ENCODE data around the gene ERFL. TPM values are rescaled to one million over a fixed set of nuclear protein-coding genes. Genes with fewer than 3 reads are reported as not detected.
"Not testable (repeated sequence)": the region's sequence is repeated elsewhere in the genome, so short reads cannot be mapped to it uniquely, and the experiment has no call there.

Gene ERFL
- polyA plus RNA-seq, 6 donors from 2014 or later: not detected

GRCh38 chr19:41920882-41921576 is 7.2 kb downstream of the ERFL start:
- ATAC-seq (ENCODE audit: low read depth in 2 of 2): peak; percentile 51 to 57
- Mint-ChIP-seq H3K36me3 (peaks cover 0 to 8% of the 10 kb centered on the region in 2 donors), H3K27me3 (peaks cover 11 to 28% (median 20%) of the 10 kb centered on the region in 3 donors), H3K4me1 (peaks cover 22 to 24% (median 24%) of the 10 kb centered on the region in 3 donors), H3K9me3 (no peaks in the 10 kb centered on the region), H3K4me3 (peak overlapping the region in 7 of 8 donors; percentile 40 to 89 (median 72)), H3K27ac (peak overlapping the region in 4 of 6 donors; percentile 38 to 90 (median 60))
- DNase-seq: no peak

GRCh38 chr19:41919948-41920712 is 8.1 kb downstream of the ERFL start:
- DNase-seq (no peak), ATAC-seq (ENCODE audit: low read depth in 2 of 2) (no peak)
- peaks cover 22 to 24% (median 24%) of the 10 kb centered on the region in 3 donors for H3K4me1 Mint-ChIP-seq

GRCh38 chr19:41918653-41919244 is 9.5 kb downstream of the ERFL start:
- H3K27me3 Mint-ChIP-seq: peaks cover 14 to 28% (median 20%) of the 10 kb centered on the region in 3 donors
- no peak for ATAC-seq (ENCODE audit: low read depth in 2 of 2)
- no peak overlapping the region for H3K27ac Mint-ChIP-seq
- no peaks in the 10 kb centered on the region for H3K9me3 Mint-ChIP-seq
- DNase-seq: no peak
- H3K4me3 Mint-ChIP-seq: no peak overlapping the region
- H3K36me3 Mint-ChIP-seq: peaks cover 0 to 8% of the 10 kb centered on the region in 2 donors
- H3K4me1 Mint-ChIP-seq: peaks cover 29 to 32% (median 31%) of the 10 kb centered on the region in 3 donors

More at GRCh38 chr19:41919948-41920712, 8.1 kb downstream of the ERFL start:
- no peak overlapping the region for H3K4me3 Mint-ChIP-seq
- peaks cover 0 to 8% of the 10 kb centered on the region in 2 donors for H3K36me3 Mint-ChIP-seq
- no peaks in the 10 kb centered on the region for H3K9me3 Mint-ChIP-seq
- H3K27me3 Mint-ChIP-seq: peaks cover 11 to 28% (median 20%) of the 10 kb centered on the region in 3 donors
- no peak overlapping the region for H3K27ac Mint-ChIP-seq

- H3K4me3 Mint-ChIP-seq: no peak overlapping the region
- no peak for DNase-seq
- no peak for ATAC-seq (ENCODE audit: low read depth in 2 of 2)
- H3K9me3 Mint-ChIP-seq: no peaks in the 10 kb centered on the region
- H3K4me1 Mint-ChIP-seq: peaks cover 29 to 33% (median 33%) of the 10 kb centered on the region in 3 donors
- H3K27ac Mint-ChIP-seq: no peak overlapping the region
- H3K36me3 Mint-ChIP-seq: peaks cover 0 to 2% of the 10 kb centered on the region in 2 donors
- peaks cover 10 to 21% (median 15%) of the 10 kb centered on the region in 3 donors for H3K27me3 Mint-ChIP-seq
These were observed 10.2 kb downstream of the ERFL start for GRCh38 chr19:41918095-41918494.

GRCh38 chr19:41917676-41918075 is 10.6 kb downstream of the ERFL start:
- DNase-seq (no peak), ATAC-seq (ENCODE audit: low read depth in 2 of 2) (no peak)
- Mint-ChIP-seq H3K27me3 (peaks cover 8 to 18% (median 13%) of the 10 kb centered on the region in 3 donors), H3K27ac (no peak overlapping the region), H3K36me3 (no peaks in the 10 kb centered on the region), H3K9me3 (no peaks in the 10 kb centered on the region), H3K4me1 (peaks cover 26 to 33% (median 30%) of the 10 kb centered on the region in 3 donors), H3K4me3 (no peak overlapping the region)

- Mint-ChIP-seq H3K27me3 (peaks cover 1 to 11% (median 4%) of the 10 kb centered on the region in 3 donors), H3K4me1 (peaks cover 30 to 35% (median 32%) of the 10 kb centered on the region in 3 donors), H3K36me3 (no peaks in the 10 kb centered on the region), H3K27ac (no peak overlapping the region), H3K4me3 (no peak overlapping the region), H3K9me3 (no peaks in the 10 kb centered on the region)
- DNase-seq (no peak), ATAC-seq (ENCODE audit: low read depth in 2 of 2) (no peak)
These were observed 12.4 kb downstream of the ERFL start for GRCh38 chr19:41915776-41916414.

GRCh38 chr19:41915021-41915775 is 13.1 kb downstream of the ERFL start:
- Mint-ChIP-seq H3K9me3 (no peaks in the 10 kb centered on the region), H3K36me3 (no peaks in the 10 kb centered on the region), H3K27me3 (peaks cover 0 to 11% (median 4%) of the 10 kb centered on the region in 3 donors), H3K4me3 (no peak overlapping the region), H3K27ac (no peak overlapping the region), H3K4me1 (peaks cover 35 to 40% (median 37%) of the 10 kb centered on the region in 3 donors)
- ATAC-seq (ENCODE audit: low read depth in 2 of 2) (no peak), DNase-seq (no peak)

- H3K27me3 Mint-ChIP-seq: peaks cover 0 to 11% (median 4%) of the 10 kb centered on the region in 3 donors
- not testable (repeated sequence) for H3K9me3 Mint-ChIP-seq; H3K36me3 Mint-ChIP-seq; H3K27ac Mint-ChIP-seq; DNase-seq; ATAC-seq (ENCODE audit: low read depth in 2 of 2)
- peaks cover 38 to 41% (median 41%) of the 10 kb centered on the region in 3 donors for H3K4me1 Mint-ChIP-seq
- peak overlapping the region in 5 of 8 donors; percentile 23 to 82 (median 43) for H3K4me3 Mint-ChIP-seq
These were observed 13.8 kb downstream of the ERFL start for GRCh38 chr19:41914424-41914834.

- H3K27me3 Mint-ChIP-seq: peaks cover 0 to 11% (median 4%) of the 10 kb centered on the region in 3 donors
- H3K9me3 Mint-ChIP-seq: no peaks in the 10 kb centered on the region
- peak in 1 of 2 donors; percentile 17 for ATAC-seq (ENCODE audit: low read depth in 2 of 2)
- H3K4me3 Mint-ChIP-seq: peak overlapping the region in 5 of 8 donors; percentile 23 to 91 (median 56)
- H3K4me1 Mint-ChIP-seq: peaks cover 38 to 47% (median 47%) of the 10 kb centered on the region in 3 donors
- peak overlapping the region in 3 of 6 donors; percentile 34 to 81 (median 76) for H3K27ac Mint-ChIP-seq
- H3K36me3 Mint-ChIP-seq: no peaks in the 10 kb centered on the region
- no peak for DNase-seq
These were observed 14.5 kb downstream of the ERFL start for GRCh38 chr19:41913538-41914423.

- H3K27me3 Mint-ChIP-seq: peaks cover 0 to 11% (median 4%) of the 10 kb centered on the region in 3 donors
- H3K9me3 Mint-ChIP-seq: no peaks in the 10 kb centered on the region
- peaks cover 38 to 50% (median 50%) of the 10 kb centered on the region in 3 donors for H3K4me1 Mint-ChIP-seq
- peak overlapping the region in 5 of 8 donors; percentile 23 to 91 (median 39) for H3K4me3 Mint-ChIP-seq
- H3K27ac Mint-ChIP-seq: peak overlapping the region in 2 of 6 donors; percentile 34 to 81
- ATAC-seq (ENCODE audit: low read depth in 2 of 2): peak; percentile 33
- H3K36me3 Mint-ChIP-seq: no peaks in the 10 kb centered on the region
- no peak for DNase-seq
These were observed 15.2 kb downstream of the ERFL start for GRCh38 chr19:41912899-41913537.

Measured in naive B cell (primary cell).